Amniotic epithelial cell (primary cell): ENCODE measurements around the gene GABRB1.
A peak's percentile ranks its signal among the peaks of the same experiment; 100 is the strongest.
"Not testable (repeated sequence)": the region's sequence is repeated elsewhere in the genome, so short reads cannot be mapped to it uniquely, and the experiment has no call there.

Experiments used
- DNase-seq: peaks from one replicate; pipeline ENCODE4 v3.0.0-alpha.2; 2010; ENCODE audit warnings: low read depth

Gene GABRB1

DNA sequence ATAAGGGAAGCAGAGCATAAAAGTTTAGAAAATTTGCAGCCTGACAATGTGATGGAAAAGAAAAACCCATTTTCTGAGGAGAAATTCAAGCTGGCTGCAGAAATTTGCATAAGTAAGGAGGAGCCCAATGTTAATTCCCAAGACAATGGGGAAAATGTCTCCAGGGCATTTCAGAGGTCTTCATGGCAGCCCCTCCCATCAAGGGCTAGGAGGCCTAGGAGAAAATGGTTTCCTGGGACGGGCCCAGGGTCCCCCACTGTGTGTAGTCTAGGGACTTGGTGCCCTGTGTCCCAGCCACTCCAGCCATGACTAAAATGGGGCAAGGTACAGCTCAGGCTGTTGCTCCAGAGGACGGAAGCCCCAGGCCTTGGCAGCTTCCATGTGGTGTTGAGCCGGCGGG, 259.5 kb downstream of the GABRB1 start:
- DNase-seq: not testable (repeated sequence)

DNA sequence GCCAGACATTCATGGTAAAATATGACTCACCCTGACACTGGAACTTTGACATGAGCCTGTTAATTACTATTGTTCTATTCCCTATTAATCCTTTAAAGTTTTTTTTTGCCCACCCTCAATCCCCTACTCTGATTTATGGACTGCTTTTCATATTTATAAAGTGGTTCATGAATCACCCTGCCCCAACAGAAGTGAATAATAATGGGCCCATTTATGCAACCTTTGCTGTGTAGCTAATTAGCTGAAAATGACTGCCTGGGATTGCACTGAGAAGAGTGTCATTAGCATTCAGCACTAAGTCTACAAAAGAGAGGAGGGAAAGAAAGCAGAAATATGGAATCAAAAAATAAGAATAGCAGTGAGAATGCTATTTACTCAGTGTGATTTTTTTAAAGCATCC, 277.8 kb downstream of the GABRB1 start:
- no peak for DNase-seq

- DNase-seq: peak; percentile 78
Observed at GRCh38 chr4:47312170-47312569, 280.8 kb downstream of the GABRB1 start.

DNA sequence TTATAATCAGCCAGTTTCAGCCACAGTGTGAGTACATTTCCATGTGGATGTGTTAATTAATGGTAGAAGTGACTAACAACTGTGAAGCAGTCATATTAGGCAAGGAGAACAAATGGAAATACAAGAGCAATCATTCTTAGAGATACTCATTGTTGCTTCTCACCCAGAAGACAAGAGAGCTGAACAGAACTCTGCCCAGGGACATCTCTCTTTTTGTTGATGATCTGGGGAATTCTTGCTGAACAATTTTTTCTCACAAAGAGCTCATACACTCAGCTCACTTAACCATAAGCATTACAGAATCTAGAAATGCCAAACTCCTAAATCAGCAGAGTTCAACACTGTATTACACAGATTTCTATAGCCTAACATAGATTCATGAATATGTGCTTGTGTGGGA, 282.0 kb downstream of the GABRB1 start:
- DNase-seq: peak; percentile 63

DNA sequence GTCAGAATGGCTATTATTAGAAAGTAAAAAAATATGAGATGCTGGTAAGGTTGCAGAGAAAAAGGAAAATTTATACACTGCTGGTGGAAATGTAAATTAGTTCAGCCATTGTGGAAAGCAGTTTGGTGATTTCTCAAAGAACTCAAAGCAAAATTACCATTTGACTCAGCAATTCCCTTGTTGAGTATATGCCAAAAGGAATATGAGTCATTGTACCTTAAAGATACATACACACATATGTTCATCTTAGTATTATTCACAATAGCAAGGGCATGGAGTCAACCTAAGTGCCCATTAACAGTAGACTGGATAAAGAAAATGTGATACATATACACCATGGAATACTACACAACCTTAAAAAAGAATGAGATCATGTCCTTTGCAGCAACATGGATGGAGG, 284.0 kb downstream of the GABRB1 start:
- DNase-seq: peak; percentile 73

DNA sequence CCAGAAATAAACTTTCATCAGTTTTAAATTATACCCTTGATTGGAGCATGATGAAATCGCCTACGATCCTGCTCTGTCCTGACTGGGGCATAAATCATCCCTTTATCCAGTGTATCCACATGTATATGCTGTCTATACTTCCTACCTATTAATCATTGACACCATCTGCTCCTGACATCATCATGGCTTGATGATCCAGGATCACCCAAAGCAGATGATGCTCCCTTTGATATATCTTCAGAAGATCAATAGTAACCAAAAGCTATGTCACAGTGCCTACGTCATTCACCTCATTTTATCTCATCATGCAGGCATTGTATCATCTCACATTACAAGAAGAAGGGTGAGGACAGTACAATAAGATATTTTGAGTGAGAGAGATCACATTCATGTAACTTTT, 294.7 kb downstream of the GABRB1 start:
- no peak for DNase-seq

- DNase-seq: no peak
Observed at GRCh38 chr4:47330866-47331265, 299.5 kb downstream of the GABRB1 start.

- DNase-seq: peak; percentile 77
Observed at GRCh38 chr4:47334652-47335051, 303.3 kb downstream of the GABRB1 start.

GRCh38 chr4:47337893-47338292, 306.5 kb downstream of the GABRB1 start:
- no peak for DNase-seq

GRCh38 chr4:47340914-47341313, 309.5 kb downstream of the GABRB1 start:
- no peak for DNase-seq

- DNase-seq: no peak
Observed at GRCh38 chr4:47342796-47343195, 311.4 kb downstream of the GABRB1 start.

- DNase-seq: peak; percentile 84
Observed at GRCh38 chr4:47349326-47349725, 318.0 kb downstream of the GABRB1 start.

GRCh38 chr4:47355568-47355967, 324.2 kb downstream of the GABRB1 start:
- DNase-seq: no peak

DNA sequence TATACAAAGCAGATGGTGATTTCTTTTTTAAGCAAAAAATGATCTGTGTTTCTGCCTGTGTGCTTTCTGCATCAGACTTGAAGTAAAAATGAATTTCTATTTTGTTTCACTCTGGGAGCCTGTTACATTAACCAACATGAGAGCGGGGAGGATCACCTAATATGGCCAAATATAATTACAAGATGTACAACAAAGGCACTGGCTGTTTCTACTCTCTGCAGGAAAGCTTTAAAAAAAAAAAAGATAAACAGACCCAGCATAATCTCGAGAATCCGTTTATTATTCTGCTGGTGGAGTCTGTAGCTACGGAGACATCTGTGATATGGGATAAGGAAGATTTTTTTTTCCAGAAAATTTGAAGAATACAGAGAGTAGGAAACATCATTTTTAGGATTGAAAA, 328.5 kb downstream of the GABRB1 start:
- no peak for DNase-seq

- no peak for DNase-seq
Observed at GRCh38 chr4:47367761-47368160, 336.4 kb downstream of the GABRB1 start.

DNA sequence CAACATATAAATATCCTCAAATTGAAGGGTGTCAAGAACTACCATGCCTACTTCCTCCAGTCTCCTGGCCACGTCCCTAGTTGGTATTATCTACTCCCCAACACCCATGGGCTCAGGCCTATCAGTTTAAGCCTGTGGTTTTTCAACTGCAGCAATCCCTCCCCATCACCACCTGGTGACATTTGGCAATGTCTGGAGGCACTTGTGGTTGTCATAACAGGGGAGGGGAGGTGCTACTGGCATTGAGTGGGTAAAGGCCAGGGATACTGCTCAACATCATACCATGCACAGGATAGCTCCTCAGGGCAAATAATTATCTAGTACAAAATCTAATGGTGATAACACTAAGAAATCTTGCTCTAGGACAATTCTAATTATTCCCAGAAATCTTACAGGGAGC, 336.8 kb downstream of the GABRB1 start:
- no peak for DNase-seq

GRCh38 chr4:47372561-47372960, 341.2 kb downstream of the GABRB1 start:
- no peak for DNase-seq

GRCh38 chr4:47373174-47373573, 341.8 kb downstream of the GABRB1 start:
- no peak for DNase-seq

DNA sequence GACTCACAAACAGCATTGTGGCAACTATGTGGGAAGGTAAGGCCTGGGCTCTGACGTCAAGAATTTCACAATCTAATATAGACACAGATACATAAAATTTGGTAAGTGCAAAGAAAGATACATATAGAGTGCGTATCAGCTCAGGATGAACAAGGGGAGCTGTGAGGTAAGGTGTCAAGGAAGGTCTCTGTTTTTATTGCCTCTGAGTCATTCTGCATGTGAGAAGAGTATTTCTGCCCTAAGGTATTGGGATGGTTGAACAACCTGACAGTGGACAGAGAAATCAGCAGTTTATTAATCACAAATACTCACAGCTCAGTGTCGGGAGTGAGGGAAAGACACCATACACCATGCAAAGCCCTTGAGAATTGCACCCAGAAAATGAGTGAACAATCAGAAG, 342.3 kb downstream of the GABRB1 start:
- no peak for DNase-seq

- DNase-seq: peak; percentile 84
Observed at GRCh38 chr4:47374477-47374876, 343.1 kb downstream of the GABRB1 start.

DNA sequence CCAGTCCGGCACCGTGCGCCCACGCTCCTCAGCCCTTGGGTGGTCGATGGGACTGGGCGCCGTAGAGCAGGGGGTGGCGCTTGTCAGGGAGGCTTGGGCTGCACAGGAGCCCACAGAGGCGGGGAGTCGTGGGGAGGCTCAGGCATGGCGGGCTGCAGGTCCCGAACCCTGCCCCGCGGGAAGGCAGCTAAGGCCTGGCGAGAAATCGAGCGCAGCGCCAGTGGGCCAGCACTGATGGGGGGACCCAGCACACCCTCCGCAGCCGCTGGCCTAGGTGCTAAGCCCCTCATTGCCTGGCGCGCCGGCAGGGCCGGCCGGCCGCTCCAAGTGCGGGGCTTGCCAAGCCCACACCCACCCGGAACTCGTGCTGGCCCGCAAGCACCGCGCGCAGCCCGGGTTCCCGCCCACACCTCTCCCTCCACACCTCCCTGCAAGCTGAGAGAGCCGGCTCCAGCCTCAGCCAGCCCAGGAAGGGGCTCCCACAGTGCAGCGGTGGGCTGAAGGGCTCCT, 346.7 kb downstream of the GABRB1 start:
- DNase-seq: not testable (repeated sequence)

GRCh38 chr4:47381172-47381571, 349.8 kb downstream of the GABRB1 start:
- no peak for DNase-seq

GRCh38 chr4:47382846-47383360, 351.5 kb downstream of the GABRB1 start:
- no peak for DNase-seq

- DNase-seq: peak; percentile 59
Observed at GRCh38 chr4:47383829-47384427, 352.6 kb downstream of the GABRB1 start.
